G401 (cell line): ENCODE data around the gene SPDEF. TPM values are rescaled to one million over a fixed set of nuclear protein-coding genes. Genes with fewer than 3 reads are reported as not detected.

Experiments used
- DNase-seq: peaks from one replicate; pipeline ENCODE4 v3.0.0-alpha.2; 2015; ENCODE audit warnings: low spot score
- in situ Hi-C: cut with HindIII; loops from 2 replicates; pipeline ENCODE4 v1.10.0; 2016; ENCODE audit warnings: low sequenced_read_pairs, mixed read lengths
- total RNA-seq: library from RNA; depleted of rRNA; stranded (reverse); fragments of >200 nt; shearing (Covaris generic); gene quantifications from 2 replicates; pipeline ENCODE4 v1.2.3, GENCODE V29; 2014

Gene SPDEF
- total RNA-seq, 1 experiment from 2014 or later: not detected

GRCh38 chr6:34521463-34522285 lies 34.5 kb downstream of the SPDEF start:
- in situ Hi-C loops: loop anchor here (25.0 kb wide), 1 partner anchor 91 kb away; no protein-coding TSS in a partner anchor
- no peak for DNase-seq

- DNase-seq: no peak
- in situ Hi-C loops: loop anchor here (25.0 kb wide), 1 partner anchor 91 kb away; no protein-coding TSS in a partner anchor
Measured at GRCh38 chr6:34520645-34521462, 35.3 kb downstream of the SPDEF start.

- in situ Hi-C loops: loop anchor here (25.0 kb wide), 1 partner anchor 92 kb away; no protein-coding TSS in a partner anchor
- DNase-seq: no peak
Measured at GRCh38 chr6:34519971-34520644, 36.0 kb downstream of the SPDEF start.

- DNase-seq: no peak
- in situ Hi-C loops: loop anchor here (25.0 kb wide), 1 partner anchor 93 kb away; no protein-coding TSS in a partner anchor
Measured at GRCh38 chr6:34518669-34519365, 37.3 kb downstream of the SPDEF start.

- no peak for DNase-seq
- in situ Hi-C loops: loop anchor here (25.0 kb wide), 1 partner anchor 94 kb away; no protein-coding TSS in a partner anchor
Measured at GRCh38 chr6:34517966-34518365, 38.2 kb downstream of the SPDEF start.

GRCh38 chr6:34517461-34517881 lies 38.7 kb downstream of the SPDEF start:
- in situ Hi-C loops: loop anchor here (25.0 kb wide), 1 partner anchor 95 kb away; no protein-coding TSS in a partner anchor
- DNase-seq: no peak

GRCh38 chr6:34516391-34517324 lies 39.5 kb downstream of the SPDEF start:
- DNase-seq: no peak
- in situ Hi-C loops: loop anchor here (25.0 kb wide), 1 partner anchor 96 kb away; no protein-coding TSS in a partner anchor

- no peak for DNase-seq
- in situ Hi-C loops: loop anchor here (25.0 kb wide), 1 partner anchor 97 kb away; no protein-coding TSS in a partner anchor
Measured at GRCh38 chr6:34515473-34516387, 40.4 kb downstream of the SPDEF start.

GRCh38 chr6:34514593-34515472 lies 41.3 kb downstream of the SPDEF start:
- in situ Hi-C loops: loop anchor here (25.0 kb wide), 1 partner anchor 97 kb away; no protein-coding TSS in a partner anchor
- peak; percentile 95 for DNase-seq

GRCh38 chr6:34514112-34514511 lies 42.0 kb downstream of the SPDEF start:
- DNase-seq: no peak
- in situ Hi-C loops: loop anchor here (25.0 kb wide), 1 partner anchor 98 kb away; no protein-coding TSS in a partner anchor

- in situ Hi-C loops: loop anchor here (25.0 kb wide), 1 partner anchor 99 kb away; no protein-coding TSS in a partner anchor
- no peak for DNase-seq
Measured at GRCh38 chr6:34513646-34514045, 42.5 kb downstream of the SPDEF start.

GRCh38 chr6:34512738-34513115 lies 43.4 kb downstream of the SPDEF start:
- in situ Hi-C loops: loop anchor here (25.0 kb wide), 1 partner anchor 100 kb away; no protein-coding TSS in a partner anchor
- DNase-seq: no peak

GRCh38 chr6:34511915-34512737 lies 44.0 kb downstream of the SPDEF start:
- in situ Hi-C loops: loop anchor here (25.0 kb wide), 1 partner anchor 100 kb away; no protein-coding TSS in a partner anchor
- no peak for DNase-seq

GRCh38 chr6:34511214-34511914 lies 44.8 kb downstream of the SPDEF start:
- in situ Hi-C loops: loop anchor here (25.0 kb wide), 1 partner anchor 101 kb away; no protein-coding TSS in a partner anchor
- DNase-seq: no peak
